ENCODE results near the gene GCM1. TPM values are rescaled to one million over a fixed set of nuclear protein-coding genes. Genes with fewer than 3 reads are reported as not detected.

GCM1 gene
- total RNA-seq, 1 donor from 2014 or later, result not detected

DNA sequence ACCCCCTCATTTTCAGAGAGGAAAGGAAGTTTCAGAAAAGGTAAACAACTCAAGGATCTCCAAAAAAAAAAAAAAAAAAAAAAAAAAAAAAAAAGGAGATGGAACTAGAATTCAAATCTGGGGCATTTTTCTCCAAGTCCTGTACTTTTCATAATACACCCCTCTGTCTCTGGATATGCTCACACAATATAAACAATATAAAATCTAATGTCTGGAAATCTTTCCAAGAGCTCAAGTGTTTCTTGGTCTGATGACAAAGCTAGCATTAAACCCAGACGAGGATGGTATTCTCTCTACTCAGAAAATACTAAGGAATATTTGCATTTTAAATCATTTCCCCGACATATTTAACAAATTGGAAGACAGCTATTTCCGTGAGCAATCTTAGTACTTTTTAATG, 5.8 kb downstream of the GCM1 start:
- no peak overlapping the region for H3K27ac Mint-ChIP-seq (ENCODE audit: unreplicated experiment)
- TF ChIP-seq, protein P1, sequence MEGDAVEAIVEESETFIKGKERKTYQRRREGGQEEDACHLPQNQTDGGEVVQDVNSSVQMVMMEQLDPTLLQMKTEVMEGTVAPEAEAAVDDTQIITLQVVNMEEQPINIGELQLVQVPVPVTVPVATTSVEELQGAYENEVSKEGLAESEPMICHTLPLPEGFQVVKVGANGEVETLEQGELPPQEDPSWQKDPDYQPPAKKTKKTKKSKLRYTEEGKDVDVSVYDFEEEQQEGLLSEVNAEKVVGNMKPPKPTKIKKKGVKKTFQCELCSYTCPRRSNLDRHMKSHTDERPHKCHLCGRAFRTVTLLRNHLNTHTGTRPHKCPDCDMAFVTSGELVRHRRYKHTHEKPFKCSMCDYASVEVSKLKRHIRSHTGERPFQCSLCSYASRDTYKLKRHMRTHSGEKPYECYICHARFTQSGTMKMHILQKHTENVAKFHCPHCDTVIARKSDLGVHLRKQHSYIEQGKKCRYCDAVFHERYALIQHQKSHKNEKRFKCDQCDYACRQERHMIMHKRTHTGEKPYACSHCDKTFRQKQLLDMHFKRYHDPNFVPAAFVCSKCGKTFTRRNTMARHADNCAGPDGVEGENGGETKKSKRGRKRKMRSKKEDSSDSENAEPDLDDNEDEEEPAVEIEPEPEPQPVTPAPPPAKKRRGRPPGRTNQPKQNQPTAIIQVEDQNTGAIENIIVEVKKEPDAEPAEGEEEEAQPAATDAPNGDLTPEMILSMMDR (IDR thresholded peaks at IDR 0.05; ENCODE audit: partially characterized antibody, unreplicated experiment), result no peak
- no peaks in the 10 kb centered on the region for H3K9me3 Mint-ChIP-seq (ENCODE audit: unreplicated experiment)
- no peaks in the 10 kb centered on the region for H3K36me3 Mint-ChIP-seq (ENCODE audit: unreplicated experiment)
- H3K4me3 Mint-ChIP-seq (ENCODE audit: unreplicated experiment), result no peak overlapping the region
- no peaks in the 10 kb centered on the region for H3K27me3 Mint-ChIP-seq (ENCODE audit: unreplicated experiment)
- no peaks in the 10 kb centered on the region for H3K4me1 Mint-ChIP-seq (ENCODE audit: low read depth, unreplicated experiment)
- no peak for DNase-seq

DNA sequence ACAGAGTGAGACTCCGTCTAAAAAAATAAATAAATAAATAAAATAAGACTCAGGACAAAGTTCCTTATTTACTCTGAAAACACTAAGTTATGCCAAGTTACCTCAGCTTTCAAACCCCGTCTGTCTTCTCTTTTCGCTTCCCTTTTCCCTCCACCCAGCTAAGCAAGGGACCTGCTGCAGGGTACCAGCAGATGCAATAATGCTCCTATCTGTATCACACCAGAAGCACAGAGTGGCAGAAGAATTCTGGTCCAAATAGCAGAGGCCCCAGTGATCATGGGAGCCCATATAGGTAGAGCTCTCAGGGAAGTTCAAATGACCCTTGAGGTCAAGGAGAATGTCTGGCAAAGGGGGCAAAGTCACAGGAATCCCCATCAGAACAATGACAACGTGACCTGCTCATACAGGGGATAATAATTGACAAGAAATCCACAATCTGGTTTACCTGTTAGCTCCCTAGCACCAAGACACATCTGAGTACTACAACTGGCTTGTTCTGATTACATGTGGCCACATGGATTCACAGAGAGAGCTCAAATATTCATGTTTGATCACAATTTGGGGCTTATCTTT, 8.7 kb downstream of the GCM1 start:
- Mint-ChIP-seq H3K4me3 (ENCODE audit: unreplicated experiment) (no peak overlapping the region), H3K27ac (ENCODE audit: unreplicated experiment) (no peak overlapping the region), H3K27me3 (ENCODE audit: unreplicated experiment) (no peaks in the 10 kb centered on the region), H3K4me1 (ENCODE audit: low read depth, unreplicated experiment) (no peaks in the 10 kb centered on the region), H3K9me3 (ENCODE audit: unreplicated experiment) (no peaks in the 10 kb centered on the region), H3K36me3 (ENCODE audit: unreplicated experiment) (no peaks in the 10 kb centered on the region)
- TF ChIP-seq, protein P1 (IDR thresholded peaks at IDR 0.05; ENCODE audit: partially characterized antibody, unreplicated experiment), result no peak
- DNase-seq, result no peak

DNA sequence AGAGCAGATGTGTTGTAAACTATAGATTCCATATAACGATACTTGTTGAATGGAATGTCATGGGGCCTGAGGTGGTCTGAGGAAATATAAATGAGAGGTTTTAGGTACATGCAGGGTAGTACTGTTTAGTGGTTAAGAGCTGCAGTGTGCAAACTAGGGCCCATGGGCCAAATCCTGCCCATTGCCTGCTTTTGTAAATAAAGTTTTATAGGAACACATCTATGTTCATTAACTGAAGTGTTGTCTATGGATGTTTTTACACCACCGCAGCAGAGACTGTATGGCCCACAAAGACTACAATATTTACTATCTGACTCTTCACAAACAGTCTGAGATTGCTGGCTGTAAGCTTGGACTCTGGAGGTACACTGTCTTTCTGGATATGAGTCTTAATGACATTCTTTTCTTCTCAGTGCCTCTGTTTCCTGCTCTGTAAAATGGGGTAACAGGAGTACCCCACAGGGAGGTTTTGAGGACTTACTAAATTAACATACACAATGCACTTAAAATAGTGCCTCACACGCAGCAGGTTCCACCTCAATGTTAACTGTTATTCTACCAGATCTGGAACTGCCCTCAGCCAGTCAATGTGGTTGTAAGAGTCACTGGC, 12.5 kb downstream of the GCM1 start:
- H3K27me3 Mint-ChIP-seq (ENCODE audit: unreplicated experiment), result no peaks in the 10 kb centered on the region
- H3K9me3 Mint-ChIP-seq (ENCODE audit: unreplicated experiment), result no peaks in the 10 kb centered on the region
- no peak for DNase-seq
- H3K36me3 Mint-ChIP-seq (ENCODE audit: unreplicated experiment), result no peaks in the 10 kb centered on the region
- H3K4me3 Mint-ChIP-seq (ENCODE audit: unreplicated experiment), result no peak overlapping the region
- H3K4me1 Mint-ChIP-seq (ENCODE audit: low read depth, unreplicated experiment), result no peaks in the 10 kb centered on the region
- TF ChIP-seq, protein P1 (IDR thresholded peaks at IDR 0.05; ENCODE audit: partially characterized antibody, unreplicated experiment), result no peak
- H3K27ac Mint-ChIP-seq (ENCODE audit: unreplicated experiment), result no peak overlapping the region

DNA sequence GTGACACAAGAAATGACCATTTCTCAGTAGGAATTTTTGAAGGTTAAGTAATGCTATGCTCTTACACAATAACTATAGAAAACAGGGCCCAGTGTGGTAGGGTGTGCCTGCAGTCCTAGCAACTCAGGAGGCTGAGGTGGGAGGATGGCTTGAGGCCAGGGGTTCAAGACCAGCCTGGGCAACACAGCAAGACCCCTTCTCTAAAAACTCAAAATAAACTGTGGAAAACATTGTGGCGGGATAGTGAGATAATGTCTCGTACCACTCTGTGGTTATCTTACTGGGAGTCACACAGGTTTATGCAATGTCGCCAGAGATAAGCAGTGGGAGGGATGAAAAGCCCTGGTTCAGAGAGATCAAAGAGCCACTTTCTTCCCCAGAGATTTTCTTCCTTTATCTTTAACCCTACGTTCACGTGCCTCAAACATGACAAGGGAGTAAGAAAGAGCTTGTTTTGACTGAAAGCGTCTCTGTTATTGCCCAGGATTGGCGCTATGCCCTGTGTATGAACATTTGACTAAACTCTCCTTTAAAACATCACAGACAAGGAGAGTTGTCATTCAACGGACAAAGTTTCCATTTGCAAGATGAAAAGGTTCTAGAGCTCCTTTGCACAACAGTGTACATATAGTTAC, 13.9 kb downstream of the GCM1 start:
- TF ChIP-seq, protein P1 (IDR thresholded peaks at IDR 0.05; ENCODE audit: partially characterized antibody, unreplicated experiment), result no peak
- no peaks in the 10 kb centered on the region for H3K4me1 Mint-ChIP-seq (ENCODE audit: low read depth, unreplicated experiment)
- no peaks in the 10 kb centered on the region for H3K36me3 Mint-ChIP-seq (ENCODE audit: unreplicated experiment)
- H3K4me3 Mint-ChIP-seq (ENCODE audit: unreplicated experiment), result no peak overlapping the region
- no peak for DNase-seq
- H3K27me3 Mint-ChIP-seq (ENCODE audit: unreplicated experiment), result no peaks in the 10 kb centered on the region
- H3K27ac Mint-ChIP-seq (ENCODE audit: unreplicated experiment), result no peak overlapping the region
- H3K9me3 Mint-ChIP-seq (ENCODE audit: unreplicated experiment), result no peaks in the 10 kb centered on the region

DNA sequence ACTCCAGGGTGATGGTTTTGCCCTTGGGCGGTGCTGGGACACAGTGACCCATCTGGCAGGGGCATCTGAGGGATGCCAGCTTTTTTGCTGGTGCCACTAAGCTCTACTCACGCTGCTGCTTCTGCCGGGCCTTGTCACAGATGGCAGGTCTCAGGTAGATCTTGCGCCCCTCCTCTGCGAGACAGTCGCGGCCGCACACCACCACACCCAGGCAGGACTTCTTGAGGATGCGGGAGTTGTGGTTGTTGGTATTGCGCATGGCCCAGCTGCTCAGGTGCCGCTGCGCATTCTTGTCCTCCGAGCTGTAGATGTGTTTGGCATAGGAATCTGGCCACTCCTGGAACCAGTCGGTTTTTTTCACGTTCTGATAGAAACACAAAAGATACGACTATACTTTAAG, 14.7 kb downstream of the GCM1 start:
- TF ChIP-seq, protein P1 (IDR thresholded peaks at IDR 0.05; ENCODE audit: partially characterized antibody, unreplicated experiment), result no peak

More for the DNA sequence above, 14.7 kb downstream of the GCM1 start:
- no peaks in the 10 kb centered on the region for H3K36me3 Mint-ChIP-seq (ENCODE audit: unreplicated experiment)
- H3K4me1 Mint-ChIP-seq (ENCODE audit: low read depth, unreplicated experiment), result no peaks in the 10 kb centered on the region
- H3K4me3 Mint-ChIP-seq (ENCODE audit: unreplicated experiment), result no peak overlapping the region
- no peak for DNase-seq
- no peaks in the 10 kb centered on the region for H3K9me3 Mint-ChIP-seq (ENCODE audit: unreplicated experiment)
- no peaks in the 10 kb centered on the region for H3K27me3 Mint-ChIP-seq (ENCODE audit: unreplicated experiment)
- H3K27ac Mint-ChIP-seq (ENCODE audit: unreplicated experiment), result no peak overlapping the region
